A549 (cell line): ENCODE results near the gene LRIF1. TPM values are rescaled to one million over a fixed set of nuclear protein-coding genes. Genes with fewer than 3 reads are reported as not detected.

Experiments used
- ATAC-seq, 2 experiments: fragments of 200-7000 bp in 1 of 2; fragments of >200 bp in 1 of 2; cut with Nextera tagmentation in 1 of 2; cut with Tn5 transposase in 1 of 2; 3 replicates each; pipeline versions ENCODE4 v1.8.0 to v1.9.1; 2018 to 2020; ENCODE audit warnings: mild to moderate bottlenecking in 1 of 2, moderate library complexity in 1 of 2
- CTCF ChIA-PET: fragments of 300-600 bp; sonication (Branson Sonifier 250); formaldehyde crosslinking; extraction: SDS; loops from one replicate; lab custom pipeline; 2021; ENCODE audit warnings: antibody characterized with exemption, inconsistent platforms; lab: Yijun Ruan, JAX
- POLR2A ChIA-PET: fragments of 350-600 bp; formaldehyde crosslinking; extraction: SDS; loops from one replicate; lab custom pipeline; 2021; ENCODE audit warnings: antibody characterized with exemption, inconsistent platforms; lab: Yijun Ruan, JAX
- DNase-seq, 2 experiments: peaks; one replicate each; pipeline versions ENCODE4 v3.0.0 to v3.0.0-alpha.2; 2011 to 2016; ENCODE audit warnings: low read depth in 1 of 2, low spot score in 1 of 2
- FAIRE-seq: peaks from 2 replicates; lab custom pipeline; 2011; peaks lifted over from hg19 to GRCh38; lab: Jason Lieb, UNC
- H3K27ac ChIP-seq, 2 experiments: fragments of >200 bp; sonication (Bioruptor Twin); formaldehyde crosslinking; 3 replicates each; pipeline ENCODE4 v1.5.1; 2016 to 2017
- H3K4me1 ChIP-seq: fragments of >200 bp; sonication (Bioruptor Twin); formaldehyde crosslinking; 3 replicates; pipeline ENCODE4 v1.6.1; 2016
- H3K4me2 ChIP-seq: fragments of >200 bp; sonication (Bioruptor Twin); formaldehyde crosslinking; 3 replicates; pipeline ENCODE4 v1.6.1; 2016
- H3K4me3 ChIP-seq: fragments of >200 bp; sonication (Bioruptor Twin); formaldehyde crosslinking; 3 replicates; pipeline ENCODE4 v1.5.1; 2016
- H3K9me3 ChIP-seq: fragments of >200 bp; sonication (Bioruptor Twin); formaldehyde crosslinking; 3 replicates; pipeline ENCODE4 v1.6.1; 2016
- CBX2 ChIP-seq: fragments of 200-600 bp; sonication (generic); IDR thresholded peaks from 2 replicates; pipeline ENCODE4 v1.6.1; 2016; ENCODE audit warnings: low read depth, mild to moderate bottlenecking, borderline replicate concordance
- CBX8 ChIP-seq: fragments of 200-600 bp; sonication (generic); IDR thresholded peaks from 2 replicates; pipeline ENCODE4 v1.6.1; 2016
- CEBPB ChIP-seq, 2 experiments: fragments of >200 bp in 1 of 2; sonication (Bioruptor Twin) in 1 of 2; formaldehyde crosslinking in 1 of 2; IDR thresholded peaks; 2 replicates each; pipeline ENCODE4 v1.6.1; 2012 to 2016
- CHD2 ChIP-seq: fragments of 150-350 bp; IDR thresholded peaks from 2 replicates; pipeline ENCODE4 v1.6.1; 2014; ENCODE audit warnings: low read length; ENCODE audit not compliant: partially characterized antibody
- CHD4 ChIP-seq: fragments of 200-600 bp; sonication (generic); IDR thresholded peaks from 2 replicates; pipeline ENCODE4 v1.6.1; 2016; ENCODE audit warnings: antibody characterized with exemption, mild to moderate bottlenecking, borderline replicate concordance
- ESRRA ChIP-seq: fragments of 150-350 bp; IDR thresholded peaks from 2 replicates; pipeline ENCODE4 v1.6.1; 2014; ENCODE audit warnings: mild to moderate bottlenecking, low read length, borderline replicate concordance
- FOXS1 ChIP-seq: fragments of 250-450 bp; sonication (Bioruptor Pico); IDR thresholded peaks from 2 replicates; pipeline ENCODE4 v1.5.0; 2020; ENCODE audit warnings: mild to moderate bottlenecking, moderate library complexity
- HMGXB4 ChIP-seq: fragments of 250-450 bp; sonication (Bioruptor Pico); IDR thresholded peaks from 2 replicates; pipeline ENCODE4 v1.5.0; 2021; ENCODE audit warnings: mild to moderate bottlenecking, moderate library complexity, borderline replicate concordance
- HOXA7 ChIP-seq: fragments of 250-450 bp; sonication (Bioruptor Pico); IDR thresholded peaks from 2 replicates; pipeline ENCODE4 v1.5.0; 2020; ENCODE audit warnings: mild to moderate bottlenecking, moderate library complexity
- JUN ChIP-seq, 2 experiments: fragments of >200 bp; sonication (Bioruptor Twin); formaldehyde crosslinking; IDR thresholded peaks; 2 replicates in 1 of 2; 3 replicates in 1 of 2; pipeline ENCODE4 v1.6.1; 2016 to 2017
- KDM1A ChIP-seq: fragments of 200-600 bp; sonication (generic); IDR thresholded peaks from 2 replicates; pipeline ENCODE4 v1.6.1; 2016; ENCODE audit warnings: low read depth, mild to moderate bottlenecking
- KDM5A ChIP-seq: fragments of 200-600 bp; sonication (generic); IDR thresholded peaks from 2 replicates; pipeline ENCODE4 v1.6.1; 2016; ENCODE audit warnings: antibody characterized with exemption, mild to moderate bottlenecking
- NFE2L2 ChIP-seq: fragments of 150-350 bp; conservative IDR thresholded peaks from 2 replicates; pipeline ENCODE4 v1.6.1; 2014; ENCODE audit warnings: low read length
- NPAS2 ChIP-seq: fragments of 250-450 bp; sonication (Bioruptor Pico); IDR thresholded peaks from 2 replicates; pipeline ENCODE4 v1.8.0; 2022; ENCODE audit warnings: mild to moderate bottlenecking, moderate library complexity, borderline replicate concordance
- NR3C1 ChIP-seq: fragments of >200 bp; sonication (Bioruptor Twin); formaldehyde crosslinking; IDR thresholded peaks from 3 replicates; pipeline ENCODE4 v1.6.1; 2017
- PBX3 ChIP-seq: IDR thresholded peaks from 2 replicates; pipeline ENCODE4 v1.6.1; 2012
- PHF8 ChIP-seq: fragments of 200-600 bp; sonication (generic); IDR thresholded peaks from 2 replicates; pipeline ENCODE4 v1.6.1; 2016; ENCODE audit warnings: low read depth, mild to moderate bottlenecking, antibody characterized with exemption, moderate library complexity, borderline replicate concordance
- POLR2A ChIP-seq: IDR thresholded peaks from 2 replicates; pipeline ENCODE4 v1.6.1; 2012; ENCODE audit warnings: mild to moderate bottlenecking, low read length
- RCOR1 ChIP-seq: fragments of 150-350 bp; IDR thresholded peaks from 2 replicates; pipeline ENCODE4 v1.6.1; 2014; ENCODE audit warnings: antibody characterized with exemption, low read length, low read depth
- RFX5 ChIP-seq: fragments of 450-650 bp; IDR thresholded peaks from 2 replicates; pipeline ENCODE4 v1.7.1; 2014; ENCODE audit warnings: antibody characterized with exemption, mild to moderate bottlenecking, moderate library complexity
- RNF2 ChIP-seq: fragments of 200-600 bp; sonication (generic); IDR thresholded peaks from 2 replicates; pipeline ENCODE4 v1.6.1; 2016; ENCODE audit warnings: low read depth, mild to moderate bottlenecking, antibody characterized with exemption, moderate library complexity, borderline replicate concordance
- TFCP2L1 ChIP-seq: fragments of 250-450 bp; sonication (Bioruptor Pico); IDR thresholded peaks from 2 replicates; pipeline ENCODE4 v1.5.0; 2021; ENCODE audit warnings: mild to moderate bottlenecking
- TP53 ChIP-seq: fragments of 250-450 bp; sonication (Bioruptor Pico); IDR thresholded peaks from 2 replicates; pipeline ENCODE4 v1.5.0; 2021; ENCODE audit warnings: mild to moderate bottlenecking, moderate library complexity
- ZC3H11A ChIP-seq: fragments of 450-650 bp; IDR thresholded peaks from 2 replicates; pipeline ENCODE4 v1.6.1; 2014; ENCODE audit warnings: antibody characterized with exemption, mild to moderate bottlenecking
- ZSCAN20 ChIP-seq: fragments of 250-450 bp; sonication (Bioruptor Pico); IDR thresholded peaks from 2 replicates; pipeline ENCODE4 v1.8.0; 2022; ENCODE audit warnings: mild to moderate bottlenecking, moderate library complexity
- WGBS: methylation state at CpG from one replicate; pipeline ENCODE4 v1.1.6; 2017; ENCODE audit errors: missing lambda C conversion rate; 5-methylcytosine and 5-hydroxymethylcytosine counted together
- polyA plus RNA-seq, 4 experiments: library from polyadenylated mRNA; depleted of rRNA in 3 of 4; stranded (reverse); fragments of >200 nt; fragmentation: RNase III in 1 of 4; extraction: RNeasy Plus Mini Kit Qiagen cat#74134 plus additional on column Dnase treatment in 1 of 4; gene quantifications; 2 replicates in 3 of 4; 3 replicates in 1 of 4; pipeline ENCODE4 v1.2.3, GENCODE V29; 2011 to 2017
- TF ChIP-seq, protein P1 (sequence below): IDR thresholded peaks from 2 replicates; pipeline ENCODE4 v1.6.1; 2012; ENCODE audit warnings: low read depth, borderline replicate concordance
- TF ChIP-seq, protein P2 (sequence below): fragments of >200 bp; sonication (Bioruptor Twin); formaldehyde crosslinking; IDR thresholded peaks from 3 replicates; pipeline ENCODE4 v1.5.1; 2016
- TF ChIP-seq, protein P3 (sequence below): IDR thresholded peaks from 2 replicates; pipeline ENCODE4 v1.6.1; 2012

Gene LRIF1
- polyA plus RNA-seq, 2 of the 4 experiments (the other 2 are of a cell fraction) = 16.3 to 40.8 TPM

GRCh38 chr1:110990541-110990940, 26.8 kb upstream of the LRIF1 start:
- TF ChIP-seq, protein P1, sequence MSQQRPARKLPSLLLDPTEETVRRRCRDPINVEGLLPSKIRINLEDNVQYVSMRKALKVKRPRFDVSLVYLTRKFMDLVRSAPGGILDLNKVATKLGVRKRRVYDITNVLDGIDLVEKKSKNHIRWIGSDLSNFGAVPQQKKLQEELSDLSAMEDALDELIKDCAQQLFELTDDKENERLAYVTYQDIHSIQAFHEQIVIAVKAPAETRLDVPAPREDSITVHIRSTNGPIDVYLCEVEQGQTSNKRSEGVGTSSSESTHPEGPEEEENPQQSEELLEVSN = no peak
- TF ChIP-seq TP53 (CRISPR knock-in tag) (no peak), ESRRA (no peak), PHF8 (no peak), FOXS1 (CRISPR knock-in tag) (no peak), KDM1A (no peak), PBX3 (no peak), CHD2 (no peak), JUN (IDR thresholded peaks at IDR 0.05) (no peak), CHD4 (no peak), ZSCAN20 (no peak), NPAS2 (no peak), CBX2 (no peak), RCOR1 (no peak)
- TF ChIP-seq, protein P2, sequence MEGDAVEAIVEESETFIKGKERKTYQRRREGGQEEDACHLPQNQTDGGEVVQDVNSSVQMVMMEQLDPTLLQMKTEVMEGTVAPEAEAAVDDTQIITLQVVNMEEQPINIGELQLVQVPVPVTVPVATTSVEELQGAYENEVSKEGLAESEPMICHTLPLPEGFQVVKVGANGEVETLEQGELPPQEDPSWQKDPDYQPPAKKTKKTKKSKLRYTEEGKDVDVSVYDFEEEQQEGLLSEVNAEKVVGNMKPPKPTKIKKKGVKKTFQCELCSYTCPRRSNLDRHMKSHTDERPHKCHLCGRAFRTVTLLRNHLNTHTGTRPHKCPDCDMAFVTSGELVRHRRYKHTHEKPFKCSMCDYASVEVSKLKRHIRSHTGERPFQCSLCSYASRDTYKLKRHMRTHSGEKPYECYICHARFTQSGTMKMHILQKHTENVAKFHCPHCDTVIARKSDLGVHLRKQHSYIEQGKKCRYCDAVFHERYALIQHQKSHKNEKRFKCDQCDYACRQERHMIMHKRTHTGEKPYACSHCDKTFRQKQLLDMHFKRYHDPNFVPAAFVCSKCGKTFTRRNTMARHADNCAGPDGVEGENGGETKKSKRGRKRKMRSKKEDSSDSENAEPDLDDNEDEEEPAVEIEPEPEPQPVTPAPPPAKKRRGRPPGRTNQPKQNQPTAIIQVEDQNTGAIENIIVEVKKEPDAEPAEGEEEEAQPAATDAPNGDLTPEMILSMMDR = no peak
- TF ChIP-seq, all 56 proteins: peak for 0
- H3K4me3 ChIP-seq = no peak overlapping the region
- no peaks in the 10 kb centered on the region for H3K4me1 ChIP-seq
- WGBS = 16% methylated on average over 3 of the region's 3 CpGs
- FAIRE-seq (no peak), ATAC-seq (no peak), DNase-seq (no peak)
- POLR2A ChIA-PET = no interaction called here
- no peaks in the 10 kb centered on the region for H3K9me3 ChIP-seq
- no peak overlapping the region for H3K4me2 ChIP-seq
- CTCF ChIA-PET = interaction anchor here (0.7 kb wide), 1 partner anchor 800 kb away, joined by 3 read pairs; no protein-coding TSS in a partner anchor
- no peak overlapping the region for H3K27ac ChIP-seq

GRCh38 chr1:110986407-110986891, 22.7 kb upstream of the LRIF1 start:
- no peak overlapping the region for H3K4me2 ChIP-seq
- H3K4me3 ChIP-seq = no peak overlapping the region
- no peak overlapping the region for H3K27ac ChIP-seq
- no peak for FAIRE-seq
- no peaks in the 10 kb centered on the region for H3K4me1 ChIP-seq
- DNase-seq = no peak
- POLR2A ChIA-PET = no interaction called here
- no peak for TF ChIP-seq CBX8
- TF ChIP-seq CBX2 = no peak
- TF ChIP-seq HMGXB4 = no peak
- no peak for TF ChIP-seq POLR2A
- no peak for TF ChIP-seq JUN (IDR thresholded peaks at IDR 0.05)
- no peak for TF ChIP-seq KDM5A
- no peak for TF ChIP-seq HOXA7
- TF ChIP-seq ZC3H11A = no peak
- no peak for TF ChIP-seq RNF2
- no peak for TF ChIP-seq CEBPB (IDR thresholded peaks at IDR 0.05)
- TF ChIP-seq NFE2L2 = no peak
- no peak for TF ChIP-seq ESRRA
- TF ChIP-seq, protein P1 = no peak
- no peak for TF ChIP-seq NR3C1
- TF ChIP-seq, protein P3, sequence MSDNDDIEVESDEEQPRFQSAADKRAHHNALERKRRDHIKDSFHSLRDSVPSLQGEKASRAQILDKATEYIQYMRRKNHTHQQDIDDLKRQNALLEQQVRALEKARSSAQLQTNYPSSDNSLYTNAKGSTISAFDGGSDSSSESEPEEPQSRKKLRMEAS = no peak
- no peak for TF ChIP-seq RFX5
- no peak for TF ChIP-seq TFCP2L1 (CRISPR knock-in tag)
- TF ChIP-seq ZSCAN20 = no peak
- no peak for ATAC-seq
- H3K9me3 ChIP-seq = no peaks in the 10 kb centered on the region
- CTCF ChIA-PET = no interaction called here
